PC-9 (cell line): ENCODE data around the gene SHANK2. TPM values are rescaled to one million over a fixed set of nuclear protein-coding genes. Genes with fewer than 3 reads are reported as not detected.

ENCODE experiments used
- BruUV-seq: library from RNA; stranded (reverse); fragments of 400-500 nt; replicated peaks from 2 replicates; lab custom pipeline; 2021; lab: Mats Ljungman, UMichigan
- CTCF ChIA-PET: fragments of 300-600 bp; sonication (Branson Sonifier 250); formaldehyde crosslinking; loops from one replicate; lab custom pipeline; 2022; ENCODE audit warnings: antibody characterized with exemption; lab: Charles Lee
- POLR2A ChIA-PET: fragments of 300-600 bp; sonication (Branson Sonifier 250); formaldehyde crosslinking; loops from one replicate; lab custom pipeline; 2022; ENCODE audit warnings: antibody characterized with exemption; ENCODE audit not compliant: unreplicated experiment; lab: Charles Lee
- DNase-seq, 2 experiments: peaks; one replicate each; pipeline versions ENCODE4 v3.0.0 to v3.0.0-alpha.2; 2015 to 2022; ENCODE audit warnings: mixed read lengths in 1 of 2
- H2AFZ ChIP-seq: fragments of 200-600 bp; sonication (generic); 2 replicates; pipeline ENCODE4 v1.8.1; 2017; ENCODE audit warnings: antibody characterized with exemption
- H3F3A ChIP-seq: fragments of 200-600 bp; sonication (generic); 2 replicates; pipeline ENCODE4 v1.8.1; 2017; ENCODE audit warnings: antibody characterized with exemption, mild to moderate bottlenecking, low read depth; ENCODE audit not compliant: insufficient read depth
- H3K27ac ChIP-seq: fragments of 200-600 bp; sonication (generic); 2 replicates; pipeline ENCODE4 v1.6.1; 2016; ENCODE audit warnings: mixed run types
- H3K27me3 ChIP-seq: fragments of 200-600 bp; sonication (generic); 2 replicates; pipeline ENCODE4 v1.6.1; 2016; ENCODE audit warnings: low read depth, mixed run types; ENCODE audit not compliant: insufficient read depth
- H3K36me3 ChIP-seq: fragments of 200-600 bp; sonication (generic); 2 replicates; pipeline ENCODE4 v1.6.1; 2016; ENCODE audit warnings: low read depth, mixed run types
- H3K4me1 ChIP-seq: fragments of 200-600 bp; sonication (generic); replicated peaks from 2 replicates; pipeline ENCODE4 v1.6.1; 2016; ENCODE audit warnings: mixed run types; ENCODE audit not compliant: insufficient read depth
- H3K4me2 ChIP-seq: fragments of 200-600 bp; sonication (generic); 2 replicates; pipeline ENCODE4 v1.6.1; 2017; ENCODE audit warnings: mixed run types
- H3K4me3 ChIP-seq: fragments of 200-600 bp; sonication (generic); 2 replicates; pipeline ENCODE4 v1.6.1; 2016; ENCODE audit warnings: mixed run types
- H3K79me2 ChIP-seq: fragments of 200-600 bp; sonication (generic); 2 replicates; pipeline ENCODE4 v1.6.1; 2017; ENCODE audit warnings: low read depth, mixed run types
- H3K9me2 ChIP-seq: fragments of 200-600 bp; sonication (generic); 2 replicates; pipeline ENCODE4 v1.8.1; 2017; ENCODE audit warnings: mild to moderate bottlenecking; ENCODE audit not compliant: insufficient read depth
- H3K9me3 ChIP-seq: fragments of 200-600 bp; sonication (generic); 2 replicates; pipeline ENCODE4 v1.8.1; 2016; ENCODE audit warnings: low read depth; ENCODE audit not compliant: insufficient read depth
- H4K20me1 ChIP-seq: fragments of 200-600 bp; sonication (generic); 2 replicates; pipeline ENCODE4 v1.8.1; 2017; ENCODE audit not compliant: insufficient read depth
- EZH2 ChIP-seq: fragments of 200-600 bp; sonication (generic); IDR thresholded peaks from 2 replicates; pipeline ENCODE4 v1.8.0; 2017; ENCODE audit warnings: antibody characterized with exemption, low read depth
- intact Hi-C: fragments of 100-400 bp; cut with micrococcal nuclease; formaldehyde crosslinking; loops from one replicate; pipeline ENCODE4 v1.10.0; 2022; ENCODE audit not compliant: unreplicated experiment
- total RNA-seq: library from RNA; stranded (reverse); gene quantifications from 2 replicates; pipeline ENCODE4 v1.2.3, GENCODE V29; 2021
- TF ChIP-seq, protein P1 (sequence below): fragments of 200-600 bp; sonication (generic); conservative IDR thresholded peaks from 2 replicates; pipeline ENCODE4 v1.6.1; 2017; ENCODE audit warnings: mixed run types, antibody characterized with exemption, mild to moderate bottlenecking, moderate library complexity

Gene SHANK2
- total RNA-seq, 1 experiment from 2014 or later, result 50.5 TPM

DNA sequence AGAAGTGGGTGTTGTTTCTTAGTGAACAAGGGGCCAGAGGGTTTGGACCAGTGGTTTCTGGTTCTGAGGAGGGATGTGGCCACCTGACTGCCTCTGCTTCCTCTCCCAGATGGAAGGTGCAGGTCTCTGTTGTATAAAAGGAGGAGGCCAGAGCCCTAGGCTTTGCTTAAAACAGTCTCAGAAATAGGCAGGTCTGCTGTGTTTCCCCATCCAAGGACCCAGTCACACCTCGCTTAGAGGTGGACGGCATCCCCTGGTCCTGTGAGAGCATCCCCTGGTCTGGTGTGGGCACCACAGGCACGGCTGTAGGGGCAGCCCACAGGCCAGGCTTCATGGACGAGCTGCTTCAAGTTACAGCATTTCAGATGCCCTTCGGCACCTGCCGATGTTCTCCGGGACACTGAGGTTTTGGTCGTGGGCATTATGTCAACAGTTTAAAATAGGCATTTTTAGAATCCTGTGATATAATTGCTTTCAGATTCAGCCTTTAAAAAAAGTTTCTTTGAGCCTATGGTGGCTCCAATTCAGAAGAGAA lies 45.7 kb upstream of the SHANK2 start:
- POLR2A ChIA-PET, result no interaction called here
- intact Hi-C loops, result loop anchor here (2.0 kb wide), 2 partner anchors 29 to 291 kb away; no protein-coding TSS in a partner anchor
- Histone ChIP-seq H2AFZ (no peak overlapping the region), H3K9me2 (no peaks in the 10 kb centered on the region), H3K4me2 (peak overlapping the region; percentile 50), H3K27me3 (no peaks in the 10 kb centered on the region), H3K4me1 (peaks cover 49% of the 10 kb centered on the region), H3K79me2 (no peaks in the 10 kb centered on the region), H3F3A (peaks cover 31% of the 10 kb centered on the region), H3K9me3 (no peaks in the 10 kb centered on the region), H3K4me3 (no peak overlapping the region), H3K27ac (peak overlapping the region; percentile 66), H3K36me3 (no peaks in the 10 kb centered on the region), H4K20me1 (no peaks in the 10 kb centered on the region)
- TF ChIP-seq, protein P1, sequence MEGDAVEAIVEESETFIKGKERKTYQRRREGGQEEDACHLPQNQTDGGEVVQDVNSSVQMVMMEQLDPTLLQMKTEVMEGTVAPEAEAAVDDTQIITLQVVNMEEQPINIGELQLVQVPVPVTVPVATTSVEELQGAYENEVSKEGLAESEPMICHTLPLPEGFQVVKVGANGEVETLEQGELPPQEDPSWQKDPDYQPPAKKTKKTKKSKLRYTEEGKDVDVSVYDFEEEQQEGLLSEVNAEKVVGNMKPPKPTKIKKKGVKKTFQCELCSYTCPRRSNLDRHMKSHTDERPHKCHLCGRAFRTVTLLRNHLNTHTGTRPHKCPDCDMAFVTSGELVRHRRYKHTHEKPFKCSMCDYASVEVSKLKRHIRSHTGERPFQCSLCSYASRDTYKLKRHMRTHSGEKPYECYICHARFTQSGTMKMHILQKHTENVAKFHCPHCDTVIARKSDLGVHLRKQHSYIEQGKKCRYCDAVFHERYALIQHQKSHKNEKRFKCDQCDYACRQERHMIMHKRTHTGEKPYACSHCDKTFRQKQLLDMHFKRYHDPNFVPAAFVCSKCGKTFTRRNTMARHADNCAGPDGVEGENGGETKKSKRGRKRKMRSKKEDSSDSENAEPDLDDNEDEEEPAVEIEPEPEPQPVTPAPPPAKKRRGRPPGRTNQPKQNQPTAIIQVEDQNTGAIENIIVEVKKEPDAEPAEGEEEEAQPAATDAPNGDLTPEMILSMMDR, result no peak
- TF ChIP-seq EZH2, result no peak
- CTCF ChIA-PET, result no interaction called here
- DNase-seq, result no peak
- no TSS peak for BruUV-seq

DNA sequence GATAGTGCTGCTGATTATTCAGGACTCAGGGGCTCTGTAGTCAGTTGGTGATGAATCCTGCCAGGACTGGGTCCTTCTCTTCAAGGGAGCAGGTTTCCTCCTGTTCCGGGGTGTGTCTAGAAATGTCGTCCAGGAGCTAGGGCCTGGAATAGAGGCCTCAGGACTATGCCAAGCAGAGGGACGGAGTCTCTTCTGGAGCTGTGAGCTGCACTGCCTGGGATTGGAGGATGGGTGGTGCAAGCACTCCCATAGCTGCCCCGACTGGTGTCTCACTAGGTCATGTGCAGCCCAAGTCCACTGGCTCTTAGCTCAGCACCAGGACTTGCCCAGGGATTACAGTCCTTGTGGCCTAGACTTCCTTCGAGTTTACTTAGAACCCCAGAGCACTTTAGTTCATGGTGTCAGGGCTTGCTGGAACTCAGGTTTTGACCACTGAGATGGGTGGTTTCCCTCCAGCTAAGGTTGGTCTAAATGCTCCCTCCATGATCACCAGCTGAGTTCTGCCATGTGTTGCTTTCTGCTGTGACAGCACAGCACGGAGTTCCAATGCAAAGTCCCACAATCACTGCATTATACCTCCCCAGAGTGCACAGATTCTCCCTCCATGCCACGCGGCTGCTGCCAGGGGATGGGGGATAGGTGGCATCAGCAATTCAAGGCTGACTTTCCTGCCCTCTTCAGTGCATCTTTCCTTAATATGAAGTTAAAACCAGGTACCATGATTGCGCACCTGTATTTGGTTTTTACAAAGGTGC lies 42.6 kb upstream of the SHANK2 start:
- H3K4me2 ChIP-seq, result no peak overlapping the region
- no peak overlapping the region for H3K27ac ChIP-seq
- CTCF ChIA-PET, result no interaction called here
- no peaks in the 10 kb centered on the region for H3K36me3 ChIP-seq
- BruUV-seq, result no TSS peak
- H3K9me2 ChIP-seq, result no peaks in the 10 kb centered on the region
- peaks cover 30% of the 10 kb centered on the region for H3K4me1 ChIP-seq
- H4K20me1 ChIP-seq, result no peaks in the 10 kb centered on the region
- TF ChIP-seq, protein P1, result no peak
- TF ChIP-seq EZH2, result no peak
- peaks cover 20% of the 10 kb centered on the region for H3F3A ChIP-seq
- intact Hi-C loops, result no loop called here
- H3K79me2 ChIP-seq, result no peaks in the 10 kb centered on the region
- no peak overlapping the region for H2AFZ ChIP-seq
- no peak overlapping the region for H3K4me3 ChIP-seq
- no peak for DNase-seq
- POLR2A ChIA-PET, result no interaction called here
- no peaks in the 10 kb centered on the region for H3K27me3 ChIP-seq
- no peaks in the 10 kb centered on the region for H3K9me3 ChIP-seq

DNA sequence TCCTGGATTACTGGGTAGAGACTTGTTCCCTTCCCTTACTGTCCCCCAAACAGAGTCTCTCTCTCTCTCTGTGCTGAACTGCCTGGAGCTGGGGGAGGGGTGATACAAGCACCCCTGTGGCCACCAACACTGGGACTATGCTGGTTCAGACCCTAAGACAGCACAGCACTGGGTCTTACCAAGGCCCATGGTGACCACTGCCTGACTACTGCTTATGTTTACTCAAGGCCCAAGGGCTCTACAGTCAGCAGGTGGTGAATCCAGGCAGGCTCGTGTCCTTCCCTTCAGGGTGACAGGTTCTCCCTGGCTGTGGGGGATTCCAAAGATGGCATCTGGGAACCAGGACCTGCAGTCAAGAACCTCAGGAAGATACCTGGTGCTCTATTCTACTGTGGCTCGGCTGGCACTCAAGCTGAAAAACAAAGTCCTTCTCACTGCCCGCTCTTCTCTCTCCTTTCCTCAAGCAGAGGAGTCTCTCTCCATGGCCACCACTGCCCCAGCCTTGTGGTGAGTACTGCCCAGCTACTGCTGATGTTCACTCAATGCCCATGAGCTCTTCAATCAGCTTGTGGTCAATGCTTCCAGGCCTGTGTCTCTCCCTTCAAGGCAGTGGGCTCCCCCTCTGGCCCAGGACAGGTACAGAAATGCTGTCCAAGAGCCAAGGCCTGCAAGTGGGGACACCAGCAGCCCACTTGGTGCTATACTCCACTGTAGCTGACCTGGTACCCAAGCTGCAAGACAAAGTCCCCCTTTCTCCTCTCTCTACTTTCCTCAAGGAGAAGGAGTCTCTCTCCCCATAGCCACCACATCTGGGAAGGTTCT lies 41.8 kb upstream of the SHANK2 start:
- TF ChIP-seq, protein P1, result no peak
- TF ChIP-seq EZH2, result no peak
- Histone ChIP-seq H3K4me2 (no peak overlapping the region), H3K4me1 (peaks cover 24% of the 10 kb centered on the region), H3K36me3 (no peaks in the 10 kb centered on the region), H3K4me3 (no peak overlapping the region), H3K9me2 (no peaks in the 10 kb centered on the region), H3K27me3 (no peaks in the 10 kb centered on the region), H3K27ac (no peak overlapping the region), H3K79me2 (no peaks in the 10 kb centered on the region), H3F3A (peaks cover 14% of the 10 kb centered on the region), H2AFZ (no peak overlapping the region), H3K9me3 (no peaks in the 10 kb centered on the region), H4K20me1 (no peaks in the 10 kb centered on the region)
- DNase-seq, result no peak
- CTCF ChIA-PET, result interaction anchor here (0.6 kb wide), 1 partner anchor 83 kb away, joined by 6 read pairs; no protein-coding TSS in a partner anchor
- POLR2A ChIA-PET, result no interaction called here
- intact Hi-C loops, result no loop called here
- no TSS peak for BruUV-seq
